ENCODE measurements around the gene GNAI3. TPM values are rescaled to one million over a fixed set of nuclear protein-coding genes. Genes with fewer than 3 reads are reported as not detected.

The GNAI3 gene
- total RNA-seq, 1 donor from 2014 or later = 16.3 TPM

- DNase-seq = peak; percentile 95
These were observed 1.9 kb upstream of the GNAI3 start for GRCh38 chr1:109546311-109547109.

- DNase-seq = peak; percentile 54
These were observed 723 bp upstream of the GNAI3 start for GRCh38 chr1:109547463-109548320.

- DNase-seq = no peak
These were observed 8.1 kb downstream of the GNAI3 start for GRCh38 chr1:109556563-109556962.

- no peak for DNase-seq
These were observed 9.1 kb downstream of the GNAI3 start for GRCh38 chr1:109557520-109557919.

GRCh38 chr1:109559995-109560394, 11.6 kb downstream of the GNAI3 start:
- no peak for DNase-seq

GRCh38 chr1:109564194-109564878, 15.9 kb downstream of the GNAI3 start:
- no peak for DNase-seq

- DNase-seq = no peak
These were observed 16.8 kb downstream of the GNAI3 start for GRCh38 chr1:109565241-109565640.

- DNase-seq = no peak
These were observed 18.6 kb downstream of the GNAI3 start for GRCh38 chr1:109566982-109567381.

- no peak for DNase-seq
These were observed 19.7 kb downstream of the GNAI3 start for GRCh38 chr1:109567877-109568672.

GRCh38 chr1:109569323-109569722, 20.9 kb downstream of the GNAI3 start:
- DNase-seq = peak; percentile 61

- peak; percentile 23 for DNase-seq
These were observed 22.0 kb downstream of the GNAI3 start for GRCh38 chr1:109570414-109570813.

GRCh38 chr1:109573785-109574184, 25.4 kb downstream of the GNAI3 start:
- DNase-seq = no peak

GRCh38 chr1:109578947-109579443, 30.6 kb downstream of the GNAI3 start:
- no peak for DNase-seq

GRCh38 chr1:109579491-109579890, 31.1 kb downstream of the GNAI3 start:
- no peak for DNase-seq

GRCh38 chr1:109582021-109582420, 33.6 kb downstream of the GNAI3 start:
- no peak for DNase-seq

- DNase-seq = no peak
These were observed 36.4 kb downstream of the GNAI3 start for GRCh38 chr1:109584766-109585165.

GRCh38 chr1:109586055-109586454, 37.6 kb downstream of the GNAI3 start:
- no peak for DNase-seq

- no peak for DNase-seq
These were observed 40.8 kb downstream of the GNAI3 start for GRCh38 chr1:109589177-109589576.

- DNase-seq = no peak
These were observed 41.3 kb downstream of the GNAI3 start for GRCh38 chr1:109589679-109590078.

- no peak for DNase-seq
These were observed 44.5 kb downstream of the GNAI3 start for GRCh38 chr1:109592916-109593315.

GRCh38 chr1:109595531-109595930, 47.1 kb downstream of the GNAI3 start:
- peak; percentile 67 for DNase-seq

- DNase-seq = no peak
These were observed 49.7 kb downstream of the GNAI3 start for GRCh38 chr1:109598156-109598555.

Data from dermis blood vessel endothelial cell (primary cell).